ENCODE data around the gene FAF1. TPM values are rescaled to one million over a fixed set of nuclear protein-coding genes. Genes with fewer than 3 reads are reported as not detected.

The FAF1 gene
- total RNA-seq, 2 experiments from 2014 or later = 42.3 to 114 TPM

- POLR2A ChIA-PET = interaction anchor here (0.6 kb wide), 1 partner anchor 363 kb away, joined by 3 read pairs; no protein-coding TSS in a partner anchor
- no TSS peak for BruUV-seq (replicated peaks)
Measured at GRCh38 chr1:50993645-50994044, 33.6 kb upstream of the FAF1 start.

GRCh38 chr1:50992532-50993318, 32.7 kb upstream of the FAF1 start:
- Histone ChIP-seq H3K27ac (ENCODE audit: low read depth, low read length, poor library complexity, severe bottlenecking) (no peak overlapping the region), H3K9me3 (ENCODE audit: low read length) (peaks cover 5% of the 10 kb centered on the region; the same call in 1 of the 2 replicates), H3K9me2 (ENCODE audit: insufficient read depth, low read length) (no peaks in the 10 kb centered on the region), H2AFZ (ENCODE audit: low read length) (no peak overlapping the region), H4K20me1 (ENCODE audit: insufficient read depth, low read length) (no peaks in the 10 kb centered on the region), H3K4me1 (ENCODE audit: insufficient read depth, low read length, poor library complexity, severe bottlenecking) (no peaks in the 10 kb centered on the region), H3K4me3 (ENCODE audit: low read depth, low read length, poor library complexity, severe bottlenecking) (no peak overlapping the region), H3K4me2 (ENCODE audit: low read length) (no peak overlapping the region), H3K36me3 (ENCODE audit: insufficient read depth, low read length) (no peaks in the 10 kb centered on the region), H3K79me2 (ENCODE audit: insufficient read depth, low read depth, low read length) (no peaks in the 10 kb centered on the region)
- intact Hi-C loops (cut with micrococcal nuclease; ENCODE audit: unreplicated experiment) = no loop called here
- CTCF ChIA-PET (ENCODE audit: unreplicated experiment) = no interaction called here
- no peak for DNase-seq (ENCODE audit: low spot score)
- POLR2A ChIA-PET = interaction anchor here (0.6 kb wide), 1 partner anchor 364 kb away, joined by 3 read pairs; no protein-coding TSS in a partner anchor
- TF ChIP-seq EZH2phosphoT487 (IDR thresholded peaks at IDR 0.05; ENCODE audit: borderline replicate concordance, low read depth, low read length) = no peak
- TF ChIP-seq, protein P1, sequence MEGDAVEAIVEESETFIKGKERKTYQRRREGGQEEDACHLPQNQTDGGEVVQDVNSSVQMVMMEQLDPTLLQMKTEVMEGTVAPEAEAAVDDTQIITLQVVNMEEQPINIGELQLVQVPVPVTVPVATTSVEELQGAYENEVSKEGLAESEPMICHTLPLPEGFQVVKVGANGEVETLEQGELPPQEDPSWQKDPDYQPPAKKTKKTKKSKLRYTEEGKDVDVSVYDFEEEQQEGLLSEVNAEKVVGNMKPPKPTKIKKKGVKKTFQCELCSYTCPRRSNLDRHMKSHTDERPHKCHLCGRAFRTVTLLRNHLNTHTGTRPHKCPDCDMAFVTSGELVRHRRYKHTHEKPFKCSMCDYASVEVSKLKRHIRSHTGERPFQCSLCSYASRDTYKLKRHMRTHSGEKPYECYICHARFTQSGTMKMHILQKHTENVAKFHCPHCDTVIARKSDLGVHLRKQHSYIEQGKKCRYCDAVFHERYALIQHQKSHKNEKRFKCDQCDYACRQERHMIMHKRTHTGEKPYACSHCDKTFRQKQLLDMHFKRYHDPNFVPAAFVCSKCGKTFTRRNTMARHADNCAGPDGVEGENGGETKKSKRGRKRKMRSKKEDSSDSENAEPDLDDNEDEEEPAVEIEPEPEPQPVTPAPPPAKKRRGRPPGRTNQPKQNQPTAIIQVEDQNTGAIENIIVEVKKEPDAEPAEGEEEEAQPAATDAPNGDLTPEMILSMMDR (conservative IDR thresholded peaks at IDR 0.05; ENCODE audit: low read length) = no peak
- BruUV-seq (replicated peaks) = no TSS peak

More at GRCh38 chr1:50993645-50994044, 33.6 kb upstream of the FAF1 start:
- Histone ChIP-seq H3K4me3 (ENCODE audit: low read depth, low read length, poor library complexity, severe bottlenecking) (no peak overlapping the region), H4K20me1 (ENCODE audit: insufficient read depth, low read length) (no peaks in the 10 kb centered on the region), H3K9me3 (ENCODE audit: low read length) (peaks cover 9% of the 10 kb centered on the region; the same call in 1 of the 2 replicates), H2AFZ (ENCODE audit: low read length) (no peak overlapping the region), H3K4me1 (ENCODE audit: insufficient read depth, low read length, poor library complexity, severe bottlenecking) (no peaks in the 10 kb centered on the region), H3K27ac (ENCODE audit: low read depth, low read length, poor library complexity, severe bottlenecking) (no peak overlapping the region), H3K36me3 (ENCODE audit: insufficient read depth, low read length) (no peaks in the 10 kb centered on the region), H3K79me2 (ENCODE audit: insufficient read depth, low read depth, low read length) (no peaks in the 10 kb centered on the region), H3K4me2 (ENCODE audit: low read length) (no peak overlapping the region), H3K9me2 (ENCODE audit: insufficient read depth, low read length) (no peaks in the 10 kb centered on the region)
- intact Hi-C loops (cut with micrococcal nuclease; ENCODE audit: unreplicated experiment) = no loop called here
- DNase-seq (ENCODE audit: low spot score) = no peak
- CTCF ChIA-PET (ENCODE audit: unreplicated experiment) = no interaction called here
- TF ChIP-seq, protein P1 (conservative IDR thresholded peaks at IDR 0.05; ENCODE audit: low read length) = no peak
- no peak for TF ChIP-seq EZH2phosphoT487 (IDR thresholded peaks at IDR 0.05; ENCODE audit: borderline replicate concordance, low read depth, low read length)

DNA sequence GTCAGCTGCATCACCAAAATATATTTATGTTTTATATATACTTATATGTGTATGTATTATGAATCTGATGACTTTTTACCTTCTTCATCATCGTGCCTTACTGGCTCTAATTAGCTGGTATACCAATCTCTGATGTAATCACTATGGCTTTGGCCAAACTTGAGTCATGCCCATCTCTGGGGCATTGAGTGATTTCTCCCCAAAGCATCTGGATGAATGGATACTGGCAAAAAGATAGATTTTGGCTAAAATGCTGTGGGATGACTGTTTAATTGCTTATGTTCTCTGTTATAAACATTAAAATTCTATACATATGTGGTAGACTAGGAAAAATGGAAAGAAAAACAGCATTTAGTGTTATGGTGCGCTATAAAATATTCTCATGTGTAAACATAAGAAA, 29.6 kb upstream of the FAF1 start:
- CTCF ChIA-PET (ENCODE audit: unreplicated experiment) = no interaction called here
- no peaks in the 10 kb centered on the region for H3K36me3 ChIP-seq (ENCODE audit: insufficient read depth, low read length)
- no peak overlapping the region for H2AFZ ChIP-seq (ENCODE audit: low read length)
- POLR2A ChIA-PET = no interaction called here
- intact Hi-C loops (cut with micrococcal nuclease; ENCODE audit: unreplicated experiment) = no loop called here
- H3K9me2 ChIP-seq (ENCODE audit: insufficient read depth, low read length) = no peaks in the 10 kb centered on the region
- no peaks in the 10 kb centered on the region for H4K20me1 ChIP-seq (ENCODE audit: insufficient read depth, low read length)
- no peak for TF ChIP-seq EZH2phosphoT487 (IDR thresholded peaks at IDR 0.05; ENCODE audit: borderline replicate concordance, low read depth, low read length)
- TF ChIP-seq, protein P1 (conservative IDR thresholded peaks at IDR 0.05; ENCODE audit: low read length) = no peak
- DNase-seq (ENCODE audit: low spot score) = no peak
- H3K9me3 ChIP-seq (ENCODE audit: low read length) = 0 out of 2 replicates have a peak, but pooled peaks cover 4% of the 10 kb centered on the region
- no peaks in the 10 kb centered on the region for H3K4me1 ChIP-seq (ENCODE audit: insufficient read depth, low read length, poor library complexity, severe bottlenecking)
- H3K79me2 ChIP-seq (ENCODE audit: insufficient read depth, low read depth, low read length) = no peaks in the 10 kb centered on the region
- BruUV-seq (replicated peaks) = no TSS peak
- no peak overlapping the region for H3K27ac ChIP-seq (ENCODE audit: low read depth, low read length, poor library complexity, severe bottlenecking)
- no peak overlapping the region for H3K4me3 ChIP-seq (ENCODE audit: low read depth, low read length, poor library complexity, severe bottlenecking)
- no peak overlapping the region for H3K4me2 ChIP-seq (ENCODE audit: low read length)

Measured in OCI-LY7 (cell line).